ENCODE results near the gene PRICKLE2. TPM values are rescaled to one million over a fixed set of nuclear protein-coding genes. Genes with fewer than 3 reads are reported as not detected.

Gene PRICKLE2
- total RNA-seq, 1 donor from 2014 or later, result 24.7 TPM

- Mint-ChIP-seq H3K27me3 (ENCODE audit: unreplicated experiment) (no peaks in the 10 kb centered on the region), H3K4me3 (ENCODE audit: unreplicated experiment) (no peak overlapping the region), H3K36me3 (ENCODE audit: unreplicated experiment) (peaks cover 13% of the 10 kb centered on the region), H3K9me3 (ENCODE audit: unreplicated experiment) (no peaks in the 10 kb centered on the region), H3K4me1 (ENCODE audit: unreplicated experiment) (peaks cover 30% of the 10 kb centered on the region), H3K27ac (ENCODE audit: unreplicated experiment) (no peak overlapping the region)
- no peak for DNase-seq (ENCODE audit: extremely low spot score, unreplicated experiment)
- no peak for TF ChIP-seq CTCF (IDR thresholded peaks at IDR 0.05)
These were observed 25.3 kb downstream of the PRICKLE2 start for GRCh38 chr3:64199932-64200331.

- Mint-ChIP-seq H3K9me3 (ENCODE audit: unreplicated experiment) (peaks cover 8% of the 10 kb centered on the region), H3K27ac (ENCODE audit: unreplicated experiment) (no peak overlapping the region), H3K27me3 (ENCODE audit: unreplicated experiment) (no peaks in the 10 kb centered on the region), H3K4me1 (ENCODE audit: unreplicated experiment) (peaks cover 21% of the 10 kb centered on the region), H3K36me3 (ENCODE audit: unreplicated experiment) (peaks cover 22% of the 10 kb centered on the region), H3K4me3 (ENCODE audit: unreplicated experiment) (no peak overlapping the region)
- no peak for TF ChIP-seq CTCF (IDR thresholded peaks at IDR 0.05)
- no peak for DNase-seq (ENCODE audit: extremely low spot score, unreplicated experiment)
These were observed 28.9 kb downstream of the PRICKLE2 start for GRCh38 chr3:64196236-64196929.

GRCh38 chr3:64195789-64196188, 29.5 kb downstream of the PRICKLE2 start:
- Mint-ChIP-seq H3K36me3 (ENCODE audit: unreplicated experiment) (peaks cover 22% of the 10 kb centered on the region), H3K4me1 (ENCODE audit: unreplicated experiment) (peaks cover 19% of the 10 kb centered on the region), H3K4me3 (ENCODE audit: unreplicated experiment) (no peak overlapping the region), H3K27ac (ENCODE audit: unreplicated experiment) (no peak overlapping the region), H3K9me3 (ENCODE audit: unreplicated experiment) (peaks cover 8% of the 10 kb centered on the region), H3K27me3 (ENCODE audit: unreplicated experiment) (no peaks in the 10 kb centered on the region)
- no peak for TF ChIP-seq CTCF (IDR thresholded peaks at IDR 0.05)
- no peak for DNase-seq (ENCODE audit: extremely low spot score, unreplicated experiment)

- peaks cover 11% of the 10 kb centered on the region for H3K36me3 Mint-ChIP-seq (ENCODE audit: unreplicated experiment)
- H3K4me1 Mint-ChIP-seq (ENCODE audit: unreplicated experiment), result peaks cover 46% of the 10 kb centered on the region
- no peak for DNase-seq (ENCODE audit: extremely low spot score, unreplicated experiment)
- peaks cover 8% of the 10 kb centered on the region for H3K9me3 Mint-ChIP-seq (ENCODE audit: unreplicated experiment)
- no peaks in the 10 kb centered on the region for H3K27me3 Mint-ChIP-seq (ENCODE audit: unreplicated experiment)
- no peak for TF ChIP-seq CTCF (IDR thresholded peaks at IDR 0.05)
- H3K4me3 Mint-ChIP-seq (ENCODE audit: unreplicated experiment), result no peak overlapping the region
- no peak overlapping the region for H3K27ac Mint-ChIP-seq (ENCODE audit: unreplicated experiment)
These were observed 33.4 kb downstream of the PRICKLE2 start for GRCh38 chr3:64191822-64192221.

GRCh38 chr3:64190517-64191515, 34.5 kb downstream of the PRICKLE2 start:
- peaks cover 8% of the 10 kb centered on the region for H3K9me3 Mint-ChIP-seq (ENCODE audit: unreplicated experiment)
- no peak overlapping the region for H3K27ac Mint-ChIP-seq (ENCODE audit: unreplicated experiment)
- H3K4me1 Mint-ChIP-seq (ENCODE audit: unreplicated experiment), result peaks cover 54% of the 10 kb centered on the region
- H3K36me3 Mint-ChIP-seq (ENCODE audit: unreplicated experiment), result peaks cover 9% of the 10 kb centered on the region
- no peaks in the 10 kb centered on the region for H3K27me3 Mint-ChIP-seq (ENCODE audit: unreplicated experiment)
- H3K4me3 Mint-ChIP-seq (ENCODE audit: unreplicated experiment), result no peak overlapping the region
- DNase-seq (ENCODE audit: extremely low spot score, unreplicated experiment), result no peak
- TF ChIP-seq CTCF (IDR thresholded peaks at IDR 0.05), result no peak
